HCT116 (cell line): ENCODE measurements around the gene EGFR. TPM values are rescaled to one million over a fixed set of nuclear protein-coding genes. Genes with fewer than 3 reads are reported as not detected.

ENCODE experiments used
- ATAC-seq: fragments of 200-7000 bp; cut with Tn5 transposase; 2 replicates; pipeline ENCODE4 v1.9.1; 2020; ENCODE audit warnings: mild to moderate bottlenecking, moderate library complexity
- BruUV-seq: library from RNA; stranded (reverse); fragments of 400-500 nt; replicated peaks from 2 replicates; lab custom pipeline; 2021; lab: Mats Ljungman, UMichigan
- CTCF ChIA-PET: fragments of 300-600 bp; sonication (Branson Sonifier 250); formaldehyde crosslinking; loops from one replicate; lab custom pipeline; 2021; ENCODE audit warnings: antibody characterized with exemption; lab: Charles Lee
- POLR2A ChIA-PET: fragments of 300-600, 350-600 bp; sonication (Branson Sonifier 250); formaldehyde crosslinking; loops from one replicate; lab custom pipeline; 2021; ENCODE audit warnings: antibody characterized with exemption; lab: Charles Lee
- RAD21 ChIA-PET, 2 experiments: fragments of 300-600 bp; sonication (Branson Sonifier 250); formaldehyde crosslinking; loops; one replicate each; lab custom pipeline; 2023; ENCODE audit warnings: low total read pairs in 2 of 2; ENCODE audit not compliant: uncharacterized antibody in 2 of 2, unreplicated experiment in 2 of 2, low non-redundant PET in 1 of 2; lab: Charles Lee
- DNase-seq: peaks from one replicate; pipeline ENCODE4 v3.0.0-alpha.2; 2010; ENCODE audit warnings: low read depth, low spot score
- H2AFZ ChIP-seq: fragments of 200-600 bp; shearing (Covaris generic), sonication (generic); 2 replicates; pipeline ENCODE4 v1.6.1; 2017; ENCODE audit warnings: low read depth, mixed run types, mixed read lengths, antibody characterized with exemption, low read length; ENCODE audit not compliant: poor library complexity, severe bottlenecking
- H3K27ac ChIP-seq: 2 replicates; pipeline ENCODE4 v1.5.1; 2012; ENCODE audit warnings: low read depth, low read length
- H3K27me3 ChIP-seq: fragments of 200-600 bp; sonication (generic); 2 replicates; pipeline ENCODE4 v1.6.1; 2016; ENCODE audit warnings: mixed run types, low read length, mixed read lengths; ENCODE audit not compliant: insufficient read depth
- H3K36me3 ChIP-seq, 2 experiments: fragments of 200-500 bp in 1 of 2; fragments of 200-600 bp in 1 of 2; sonication (Bioruptor generic) in 1 of 2; sonication (generic) in 1 of 2; 2 replicates each; pipeline versions ENCODE4 v1.5.1 to v1.6.1; 2014 to 2016; ENCODE audit warnings: low read length in 2 of 2, inconsistent platforms in 1 of 2, mixed read lengths in 1 of 2, mixed run types in 1 of 2; ENCODE audit not compliant: insufficient read depth in 2 of 2, control insufficient read depth in 1 of 2
- H3K4me1 ChIP-seq, 2 experiments: fragments of 200-600 bp in 1 of 2; sonication (generic) in 1 of 2; 2 replicates each; pipeline versions ENCODE4 v1.5.1 to v1.6.1; 2012 to 2017; ENCODE audit warnings: low read length in 2 of 2, inconsistent platforms in 1 of 2, mild to moderate bottlenecking in 1 of 2, mixed read lengths in 1 of 2, mixed run types in 1 of 2, moderate library complexity in 1 of 2; ENCODE audit not compliant: insufficient read depth in 2 of 2, control insufficient read depth in 1 of 2
- H3K4me2 ChIP-seq: fragments of 200-600 bp; sonication (generic); 2 replicates; pipeline ENCODE4 v1.6.1; 2017; ENCODE audit warnings: mixed run types, low read length, mixed read lengths
- H3K4me3 ChIP-seq, 2 experiments: fragments of 200-600 bp in 1 of 2; sonication (generic) in 1 of 2; replicated peaks in 1 of 2; 2 replicates each; pipeline ENCODE4 v1.5.1; 2011 to 2016; ENCODE audit warnings: low read length in 2 of 2, control low read depth in 1 of 2, low read depth in 1 of 2, mild to moderate bottlenecking in 1 of 2, mixed read lengths in 1 of 2, mixed run types in 1 of 2
- H3K79me2 ChIP-seq: fragments of 200-600 bp; sonication (generic); 2 replicates; pipeline ENCODE4 v1.6.1; 2017; ENCODE audit warnings: mild to moderate bottlenecking, mixed run types, low read length, moderate library complexity, mixed read lengths; ENCODE audit not compliant: insufficient read depth
- H3K9ac ChIP-seq: fragments of 200-600 bp; sonication (generic); 2 replicates; pipeline ENCODE4 v1.6.1; 2016; ENCODE audit warnings: low read length, mixed read lengths
- H3K9me2 ChIP-seq: fragments of 200-600 bp; sonication (generic), shearing (Covaris generic); 2 replicates; pipeline ENCODE4 v1.6.1; 2017; ENCODE audit warnings: mixed run types, mild to moderate bottlenecking, moderate library complexity; ENCODE audit not compliant: insufficient read depth
- H3K9me3 ChIP-seq, 2 experiments: fragments of 200-500 bp in 1 of 2; fragments of 200-600 bp in 1 of 2; sonication (Bioruptor generic) in 1 of 2; sonication (generic) in 1 of 2; 2 replicates each; pipeline ENCODE4 v1.6.1; 2014 to 2017; ENCODE audit warnings: low read length in 2 of 2, mixed read lengths in 2 of 2, inconsistent platforms in 1 of 2, low read depth in 1 of 2, mild to moderate bottlenecking in 1 of 2, mixed run types in 1 of 2, moderate library complexity in 1 of 2; ENCODE audit not compliant: control insufficient read depth in 1 of 2, insufficient read depth in 1 of 2
- H4K20me1 ChIP-seq: fragments of 200-600 bp; sonication (generic), shearing (Covaris generic); 2 replicates; pipeline ENCODE4 v1.6.1; 2017; ENCODE audit warnings: mixed run types, mild to moderate bottlenecking, moderate library complexity; ENCODE audit not compliant: insufficient read depth
- CEBPB ChIP-seq: IDR thresholded peaks from 2 replicates; pipeline ENCODE4 v1.6.1; 2012; ENCODE audit warnings: low read depth
- ELF1 ChIP-seq: IDR thresholded peaks from 2 replicates; pipeline ENCODE4 v1.6.1; 2012; ENCODE audit warnings: low read depth, borderline replicate concordance
- EZH2 ChIP-seq: fragments of 200-600 bp; sonication (generic); IDR thresholded peaks from 2 replicates; pipeline ENCODE4 v1.6.1; 2017; ENCODE audit warnings: antibody characterized with exemption, mixed run types
- FOSL1 ChIP-seq: IDR thresholded peaks from 2 replicates; pipeline ENCODE4 v1.6.1; 2012; ENCODE audit warnings: low read depth
- JUND ChIP-seq: IDR thresholded peaks from 2 replicates; pipeline ENCODE4 v1.6.1; 2012
- SIN3A ChIP-seq: IDR thresholded peaks from 2 replicates; pipeline ENCODE4 v1.6.1; 2012; ENCODE audit warnings: low read depth
- SP1 ChIP-seq: IDR thresholded peaks from 2 replicates; pipeline ENCODE4 v1.6.1; 2012; ENCODE audit warnings: low read depth
- TCF7L2 ChIP-seq: IDR thresholded peaks from 2 replicates; pipeline ENCODE4 v1.7.0; 2011; ENCODE audit warnings: borderline replicate concordance, inconsistent platforms; ENCODE audit not compliant: insufficient read depth, insufficient read length; ENCODE audit errors: extremely low read depth
- YY1 ChIP-seq: IDR thresholded peaks from 2 replicates; pipeline ENCODE4 v1.6.1; 2011; ENCODE audit warnings: low read length, low read depth, moderate library complexity, mild to moderate bottlenecking; ENCODE audit not compliant: insufficient replicate concordance; ENCODE audit errors: extremely low read depth
- ZNF274 ChIP-seq: fragments of 200-500 bp; sonication (Bioruptor generic); IDR thresholded peaks from 2 replicates; pipeline ENCODE4 v1.6.1; 2014; ENCODE audit warnings: mild to moderate bottlenecking, low read depth, low read length, inconsistent platforms
- intact Hi-C: fragments of 100-400 bp; cut with micrococcal nuclease; formaldehyde crosslinking; loops from 2 replicates; pipeline ENCODE4 v1.10.0; 2022
- total RNA-seq: library from RNA; stranded (reverse); gene quantifications from one replicate; pipeline ENCODE4 v1.2.1, GENCODE V29; 2021; ENCODE audit not compliant: unreplicated experiment
- TF ChIP-seq, protein P1 (sequence below): IDR thresholded peaks from 2 replicates; pipeline ENCODE4 v1.6.1; 2012
- TF ChIP-seq, protein P2 (sequence below): IDR thresholded peaks from 2 replicates; pipeline ENCODE4 v1.6.1; 2011; ENCODE audit warnings: mild to moderate bottlenecking, low read length, moderate library complexity; ENCODE audit not compliant: insufficient replicate concordance; ENCODE audit errors: extremely low read depth
- TF ChIP-seq, protein P3 (sequence below): IDR thresholded peaks from 2 replicates; pipeline ENCODE4 v1.6.1; 2012; ENCODE audit warnings: low read depth
- TF ChIP-seq, protein P4 (sequence below): IDR thresholded peaks from 2 replicates; pipeline ENCODE4 v1.6.1; 2012

The EGFR gene
- total RNA-seq, 1 experiment from 2014 or later: 71.5 TPM

DNA sequence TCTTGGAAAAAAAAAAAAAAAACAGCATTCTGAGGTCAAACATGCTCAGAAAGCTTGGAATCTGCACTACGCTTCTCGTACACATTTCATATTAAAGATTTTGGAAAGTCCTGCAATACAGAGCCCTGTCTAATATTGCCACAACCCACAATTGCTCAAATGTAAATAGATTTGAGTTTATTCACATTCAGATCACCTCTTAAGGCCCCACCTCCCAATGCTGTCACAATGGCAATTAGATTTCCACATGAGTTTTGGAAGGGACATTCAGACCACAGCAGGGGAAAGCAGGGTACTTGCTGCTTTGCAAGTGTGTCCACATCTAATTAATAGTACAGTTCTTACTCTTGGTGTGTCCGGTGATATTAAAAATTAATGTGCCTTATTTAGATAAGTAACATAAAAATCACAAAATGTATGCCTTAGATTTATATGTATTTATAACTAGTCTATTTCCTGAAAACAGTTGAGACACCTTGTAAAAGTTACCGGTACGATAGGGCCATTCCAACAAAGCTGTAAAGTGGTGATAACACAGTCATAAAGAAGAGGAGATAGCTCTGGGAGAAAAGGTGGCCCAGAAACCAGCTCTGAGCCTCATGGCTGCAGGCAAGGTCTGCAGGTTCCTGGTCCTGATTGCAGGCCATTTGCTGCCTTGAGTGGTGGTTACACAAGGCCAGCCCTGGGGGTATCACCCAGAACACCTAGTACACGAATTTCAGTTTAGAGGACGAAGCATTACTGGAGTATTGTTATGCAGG is 27.9 kb downstream of the EGFR start:
- TF ChIP-seq, protein P1, sequence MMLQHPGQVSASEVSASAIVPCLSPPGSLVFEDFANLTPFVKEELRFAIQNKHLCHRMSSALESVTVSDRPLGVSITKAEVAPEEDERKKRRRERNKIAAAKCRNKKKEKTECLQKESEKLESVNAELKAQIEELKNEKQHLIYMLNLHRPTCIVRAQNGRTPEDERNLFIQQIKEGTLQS: no peak
- TF ChIP-seq ZNF274 (no peak), EZH2 (no peak), YY1 (no peak), JUND (no peak), FOSL1 (no peak), TCF7L2 (no peak), CEBPB (no peak), SP1 (no peak), SIN3A (no peak), ELF1 (no peak)
- TF ChIP-seq, protein P2, sequence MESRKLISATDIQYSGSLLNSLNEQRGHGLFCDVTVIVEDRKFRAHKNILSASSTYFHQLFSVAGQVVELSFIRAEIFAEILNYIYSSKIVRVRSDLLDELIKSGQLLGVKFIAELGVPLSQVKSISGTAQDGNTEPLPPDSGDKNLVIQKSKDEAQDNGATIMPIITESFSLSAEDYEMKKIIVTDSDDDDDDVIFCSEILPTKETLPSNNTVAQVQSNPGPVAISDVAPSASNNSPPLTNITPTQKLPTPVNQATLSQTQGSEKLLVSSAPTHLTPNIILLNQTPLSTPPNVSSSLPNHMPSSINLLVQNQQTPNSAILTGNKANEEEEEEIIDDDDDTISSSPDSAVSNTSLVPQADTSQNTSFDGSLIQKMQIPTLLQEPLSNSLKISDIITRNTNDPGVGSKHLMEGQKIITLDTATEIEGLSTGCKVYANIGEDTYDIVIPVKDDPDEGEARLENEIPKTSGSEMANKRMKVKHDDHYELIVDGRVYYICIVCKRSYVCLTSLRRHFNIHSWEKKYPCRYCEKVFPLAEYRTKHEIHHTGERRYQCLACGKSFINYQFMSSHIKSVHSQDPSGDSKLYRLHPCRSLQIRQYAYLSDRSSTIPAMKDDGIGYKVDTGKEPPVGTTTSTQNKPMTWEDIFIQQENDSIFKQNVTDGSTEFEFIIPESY: no peak
- TF ChIP-seq, protein P3, sequence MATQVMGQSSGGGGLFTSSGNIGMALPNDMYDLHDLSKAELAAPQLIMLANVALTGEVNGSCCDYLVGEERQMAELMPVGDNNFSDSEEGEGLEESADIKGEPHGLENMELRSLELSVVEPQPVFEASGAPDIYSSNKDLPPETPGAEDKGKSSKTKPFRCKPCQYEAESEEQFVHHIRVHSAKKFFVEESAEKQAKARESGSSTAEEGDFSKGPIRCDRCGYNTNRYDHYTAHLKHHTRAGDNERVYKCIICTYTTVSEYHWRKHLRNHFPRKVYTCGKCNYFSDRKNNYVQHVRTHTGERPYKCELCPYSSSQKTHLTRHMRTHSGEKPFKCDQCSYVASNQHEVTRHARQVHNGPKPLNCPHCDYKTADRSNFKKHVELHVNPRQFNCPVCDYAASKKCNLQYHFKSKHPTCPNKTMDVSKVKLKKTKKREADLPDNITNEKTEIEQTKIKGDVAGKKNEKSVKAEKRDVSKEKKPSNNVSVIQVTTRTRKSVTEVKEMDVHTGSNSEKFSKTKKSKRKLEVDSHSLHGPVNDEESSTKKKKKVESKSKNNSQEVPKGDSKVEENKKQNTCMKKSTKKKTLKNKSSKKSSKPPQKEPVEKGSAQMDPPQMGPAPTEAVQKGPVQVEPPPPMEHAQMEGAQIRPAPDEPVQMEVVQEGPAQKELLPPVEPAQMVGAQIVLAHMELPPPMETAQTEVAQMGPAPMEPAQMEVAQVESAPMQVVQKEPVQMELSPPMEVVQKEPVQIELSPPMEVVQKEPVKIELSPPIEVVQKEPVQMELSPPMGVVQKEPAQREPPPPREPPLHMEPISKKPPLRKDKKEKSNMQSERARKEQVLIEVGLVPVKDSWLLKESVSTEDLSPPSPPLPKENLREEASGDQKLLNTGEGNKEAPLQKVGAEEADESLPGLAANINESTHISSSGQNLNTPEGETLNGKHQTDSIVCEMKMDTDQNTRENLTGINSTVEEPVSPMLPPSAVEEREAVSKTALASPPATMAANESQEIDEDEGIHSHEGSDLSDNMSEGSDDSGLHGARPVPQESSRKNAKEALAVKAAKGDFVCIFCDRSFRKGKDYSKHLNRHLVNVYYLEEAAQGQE: no peak
- TF ChIP-seq, protein P4, sequence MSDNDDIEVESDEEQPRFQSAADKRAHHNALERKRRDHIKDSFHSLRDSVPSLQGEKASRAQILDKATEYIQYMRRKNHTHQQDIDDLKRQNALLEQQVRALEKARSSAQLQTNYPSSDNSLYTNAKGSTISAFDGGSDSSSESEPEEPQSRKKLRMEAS: no peak
- RAD21 ChIA-PET: no interaction called here
- H3K4me2 ChIP-seq: no peak overlapping the region
- H3K4me3 ChIP-seq: no peak overlapping the region
- POLR2A ChIA-PET: no interaction called here
- H2AFZ ChIP-seq: no peak overlapping the region
- ATAC-seq (no peak), DNase-seq (no peak)
- intact Hi-C loops: no loop called here
- H4K20me1 ChIP-seq: no peaks in the 10 kb centered on the region
- CTCF ChIA-PET: no interaction called here
- no peaks in the 10 kb centered on the region for H3K9me2 ChIP-seq
- no peak overlapping the region for H3K9ac ChIP-seq
- BruUV-seq: no TSS peak
- no peaks in the 10 kb centered on the region for H3K27me3 ChIP-seq
- no peaks in the 10 kb centered on the region for H3K9me3 ChIP-seq
- peaks cover 2 to 17% of the 10 kb centered on the region in 2 experiments; a peak in 3 of 4 replicates for H3K4me1 ChIP-seq
- no peak overlapping the region for H3K27ac ChIP-seq
- H3K79me2 ChIP-seq: peaks cover 94% of the 10 kb centered on the region
- no peaks in the 10 kb centered on the region; a peak in 1 of 4 replicates for H3K36me3 ChIP-seq
